Neural progenitor cell (in vitro differentiated cells): ENCODE results near the gene ETV1. TPM values are rescaled to one million over a fixed set of nuclear protein-coding genes. Genes with fewer than 3 reads are reported as not detected.

Experiments
- DNase-seq: peaks from one replicate; pipeline ENCODE4 v3.0.0-alpha.2; 2016; ENCODE audit warnings: low spot score
- H2AFZ ChIP-seq: fragments of 200-600 bp; sonication (generic); replicated peaks from 2 replicates; pipeline ENCODE4 v1.6.1; 2016; ENCODE audit warnings: antibody characterized with exemption
- H3F3A ChIP-seq: fragments of 200-600 bp; sonication (generic); 2 replicates; pipeline ENCODE4 v1.6.1; 2016; ENCODE audit warnings: antibody characterized with exemption, low read depth
- H3K27ac ChIP-seq: fragments of 200-600 bp; sonication (generic); 2 replicates; pipeline ENCODE4 v1.5.1; 2016; ENCODE audit warnings: mild to moderate bottlenecking
- H3K27me3 ChIP-seq: fragments of 200-600 bp; sonication (generic); 2 replicates; pipeline ENCODE4 v1.6.1; 2016; ENCODE audit warnings: mild to moderate bottlenecking, moderate library complexity
- H3K36me3 ChIP-seq: fragments of 200-600 bp; sonication (generic); 2 replicates; pipeline ENCODE4 v1.5.1; 2016
- H3K4me1 ChIP-seq: fragments of 200-600 bp; sonication (generic); 2 replicates; pipeline ENCODE4 v1.6.1; 2016; ENCODE audit warnings: mixed run types
- H3K4me2 ChIP-seq: fragments of 200-600 bp; sonication (generic); 2 replicates; pipeline ENCODE4 v1.6.1; 2016
- H3K4me3 ChIP-seq: fragments of 200-600 bp; sonication (generic); 2 replicates; pipeline ENCODE4 v1.5.1; 2016
- H3K79me2 ChIP-seq: fragments of 200-600 bp; sonication (generic); 2 replicates; pipeline ENCODE4 v1.6.1; 2016; ENCODE audit warnings: low read depth
- H3K9ac ChIP-seq: fragments of 200-600 bp; sonication (generic); 2 replicates; pipeline ENCODE4 v1.6.1; 2016
- H3K9me3 ChIP-seq: fragments of 200-600 bp; sonication (generic); 2 replicates; pipeline ENCODE4 v1.5.1; 2016; ENCODE audit warnings: low read depth
- H4K20me1 ChIP-seq: fragments of 200-600 bp; sonication (generic); 2 replicates; pipeline ENCODE4 v1.6.1; 2016; ENCODE audit warnings: low read depth
- H3K27ac Mint-ChIP-seq: 3 replicates; pipeline ENCODE4 v1.8.0; 2021; ENCODE audit warnings: mixed read lengths
- H3K27me3 Mint-ChIP-seq: 2 replicates; pipeline ENCODE4 v1.8.0; 2022; ENCODE audit warnings: low read depth, mild to moderate bottlenecking, inconsistent platforms, moderate library complexity, mixed read lengths; ENCODE audit not compliant: insufficient read depth
- H3K36me3 Mint-ChIP-seq: 3 replicates; pipeline ENCODE4 v1.8.0; 2021; ENCODE audit warnings: mixed read lengths
- H3K4me1 Mint-ChIP-seq: 3 replicates; pipeline ENCODE4 v1.8.0; 2021; ENCODE audit warnings: mixed read lengths
- H3K4me3 Mint-ChIP-seq: 3 replicates; pipeline ENCODE4 v1.8.0; 2021; ENCODE audit warnings: mild to moderate bottlenecking, moderate library complexity, mixed read lengths
- H3K9me3 Mint-ChIP-seq: 3 replicates; pipeline ENCODE4 v1.8.0; 2020; ENCODE audit warnings: mixed read lengths
- EZH2 ChIP-seq: fragments of 200-600 bp; sonication (generic); IDR thresholded peaks from 2 replicates; pipeline ENCODE4 v1.6.1; 2017; ENCODE audit warnings: antibody characterized with exemption, mild to moderate bottlenecking, moderate library complexity
- EZH2phosphoT487 ChIP-seq: fragments of 200-600 bp; sonication (generic); IDR thresholded peaks from 2 replicates; pipeline ENCODE4 v1.6.1; 2017; ENCODE audit warnings: antibody characterized with exemption
- total RNA-seq: library from RNA; depleted of rRNA; stranded (reverse); fragments of >200 nt; gene quantifications from 2 replicates; pipeline ENCODE4 v1.2.3, GENCODE V29; 2015; ENCODE audit warnings: low replicate concordance
- TF ChIP-seq, protein P1 (sequence below): fragments of 200-600 bp; sonication (generic); IDR thresholded peaks from 2 replicates; pipeline ENCODE4 v1.5.1; 2017; ENCODE audit warnings: antibody characterized with exemption, mild to moderate bottlenecking

The ETV1 gene
- total RNA-seq, 1 donor from 2014 or later, result 36.8 TPM

DNA sequence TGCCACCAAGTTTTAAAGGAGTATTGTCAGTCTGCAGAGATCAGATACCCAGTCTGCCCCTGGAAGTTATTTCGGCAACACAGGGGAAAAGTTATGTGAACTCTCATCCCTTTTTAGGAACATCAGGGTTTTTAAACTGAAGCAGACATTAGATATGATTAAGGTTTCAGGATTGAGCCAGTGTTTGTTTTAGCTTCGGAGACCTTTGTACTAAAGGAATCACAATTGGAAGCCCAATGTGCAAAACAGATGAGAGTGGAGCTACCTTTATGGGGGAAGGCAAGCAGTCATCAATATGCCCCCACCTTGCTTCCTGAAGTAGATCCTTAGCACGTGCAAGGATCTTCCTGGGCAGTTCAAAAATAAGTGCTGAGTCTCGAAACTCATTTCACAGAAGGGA, 39.5 kb downstream of the ETV1 start:
- H3K4me3 Mint-ChIP-seq, result no peak overlapping the region
- Histone ChIP-seq H3K9ac (peak overlapping the region; percentile 6), H3K4me2 (no peak overlapping the region)

GRCh38 chr7:13949445-13949844, 40.0 kb downstream of the ETV1 start:
- peaks cover 4% of the 10 kb centered on the region for H3K79me2 ChIP-seq
- no peaks in the 10 kb centered on the region for H3K27me3 ChIP-seq
- H3K36me3 Mint-ChIP-seq, result peaks cover 22% of the 10 kb centered on the region
- H4K20me1 ChIP-seq, result no peaks in the 10 kb centered on the region
- H3K4me3 ChIP-seq, result no peak overlapping the region
- H3K4me1 Mint-ChIP-seq, result no peaks in the 10 kb centered on the region
- TF ChIP-seq, protein P1, sequence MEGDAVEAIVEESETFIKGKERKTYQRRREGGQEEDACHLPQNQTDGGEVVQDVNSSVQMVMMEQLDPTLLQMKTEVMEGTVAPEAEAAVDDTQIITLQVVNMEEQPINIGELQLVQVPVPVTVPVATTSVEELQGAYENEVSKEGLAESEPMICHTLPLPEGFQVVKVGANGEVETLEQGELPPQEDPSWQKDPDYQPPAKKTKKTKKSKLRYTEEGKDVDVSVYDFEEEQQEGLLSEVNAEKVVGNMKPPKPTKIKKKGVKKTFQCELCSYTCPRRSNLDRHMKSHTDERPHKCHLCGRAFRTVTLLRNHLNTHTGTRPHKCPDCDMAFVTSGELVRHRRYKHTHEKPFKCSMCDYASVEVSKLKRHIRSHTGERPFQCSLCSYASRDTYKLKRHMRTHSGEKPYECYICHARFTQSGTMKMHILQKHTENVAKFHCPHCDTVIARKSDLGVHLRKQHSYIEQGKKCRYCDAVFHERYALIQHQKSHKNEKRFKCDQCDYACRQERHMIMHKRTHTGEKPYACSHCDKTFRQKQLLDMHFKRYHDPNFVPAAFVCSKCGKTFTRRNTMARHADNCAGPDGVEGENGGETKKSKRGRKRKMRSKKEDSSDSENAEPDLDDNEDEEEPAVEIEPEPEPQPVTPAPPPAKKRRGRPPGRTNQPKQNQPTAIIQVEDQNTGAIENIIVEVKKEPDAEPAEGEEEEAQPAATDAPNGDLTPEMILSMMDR, result no peak
- TF ChIP-seq EZH2, result no peak
- TF ChIP-seq EZH2phosphoT487, result no peak
- H3K9me3 ChIP-seq, result no peaks in the 10 kb centered on the region
- H3K9ac ChIP-seq, result no peak overlapping the region
- H3K36me3 ChIP-seq, result no peaks in the 10 kb centered on the region
- H3K4me1 ChIP-seq, result no peaks in the 10 kb centered on the region
- no peak for DNase-seq
- no peak overlapping the region for H3K4me2 ChIP-seq
- no peaks in the 10 kb centered on the region for H3K9me3 Mint-ChIP-seq
- H3K27me3 Mint-ChIP-seq, result peaks cover 2% of the 10 kb centered on the region
- no peak overlapping the region for H3K27ac ChIP-seq
- H3K4me3 Mint-ChIP-seq, result no peak overlapping the region
- no peak overlapping the region for H2AFZ ChIP-seq
- no peaks in the 10 kb centered on the region for H3F3A ChIP-seq
- peak overlapping the region; percentile 46 for H3K27ac Mint-ChIP-seq

More for the DNA sequence above, 39.5 kb downstream of the ETV1 start:
- no peaks in the 10 kb centered on the region for H3K27me3 ChIP-seq
- H3K4me1 ChIP-seq, result no peaks in the 10 kb centered on the region
- H3K36me3 ChIP-seq, result no peaks in the 10 kb centered on the region
- Mint-ChIP-seq H3K9me3 (no peaks in the 10 kb centered on the region), H3K4me1 (no peaks in the 10 kb centered on the region), H3K27ac (no peak overlapping the region), H3K36me3 (peaks cover 20% of the 10 kb centered on the region), H3K27me3 (peaks cover 2% of the 10 kb centered on the region)
- DNase-seq, result no peak
- no peak overlapping the region for H3K27ac ChIP-seq
- no peaks in the 10 kb centered on the region for H4K20me1 ChIP-seq
- TF ChIP-seq, protein P1, result no peak
- TF ChIP-seq EZH2, result no peak
- TF ChIP-seq EZH2phosphoT487, result no peak
- H3K79me2 ChIP-seq, result peaks cover 5% of the 10 kb centered on the region
- H3F3A ChIP-seq, result no peaks in the 10 kb centered on the region
- no peak overlapping the region for H2AFZ ChIP-seq
- H3K9me3 ChIP-seq, result no peaks in the 10 kb centered on the region
- no peak overlapping the region for H3K4me3 ChIP-seq

DNA sequence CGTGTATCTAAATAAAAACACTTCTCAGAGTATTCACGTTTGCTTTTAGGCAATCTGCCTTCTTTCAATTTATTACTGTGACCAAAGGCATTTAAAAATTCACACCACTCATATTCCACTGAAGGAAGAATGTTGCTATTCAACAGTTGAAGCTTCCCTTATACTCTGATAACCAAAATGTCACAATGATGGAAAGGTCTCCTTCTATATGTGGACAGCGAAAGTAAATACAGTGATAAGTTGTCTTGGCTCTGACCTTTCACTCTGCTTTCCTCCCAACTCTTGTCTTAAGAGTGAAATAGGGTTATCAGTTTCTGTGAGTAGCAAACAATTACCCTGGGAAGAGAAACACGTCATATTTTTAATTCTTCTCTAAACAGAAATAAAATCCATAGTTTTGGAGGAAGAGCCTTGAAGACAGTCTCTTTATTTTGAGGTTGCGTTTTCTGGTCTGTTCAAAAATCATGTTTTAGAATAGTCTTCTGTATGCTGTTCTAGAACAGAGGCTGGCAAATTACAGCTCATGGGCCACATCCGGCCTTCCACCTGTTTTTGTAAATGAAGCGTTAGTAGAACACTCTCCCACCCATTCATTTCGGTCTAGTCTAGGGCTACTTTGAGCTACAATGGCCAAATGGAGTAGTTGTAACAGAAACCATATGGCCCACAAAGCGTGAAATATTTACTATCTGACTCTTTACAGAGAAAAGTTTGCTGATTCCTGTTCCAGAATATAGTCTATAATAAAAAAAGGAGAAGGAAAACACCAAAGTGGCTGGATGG, 41.3 kb downstream of the ETV1 start:
- no peak for TF ChIP-seq EZH2phosphoT487
- TF ChIP-seq EZH2, result no peak
- TF ChIP-seq, protein P1, result no peak
- no peak overlapping the region for H3K4me3 Mint-ChIP-seq
- Histone ChIP-seq H3F3A (no peaks in the 10 kb centered on the region), H3K79me2 (no peaks in the 10 kb centered on the region), H3K27ac (no peak overlapping the region), H3K4me2 (no peak overlapping the region), H3K27me3 (no peaks in the 10 kb centered on the region), H3K4me1 (no peaks in the 10 kb centered on the region), H3K4me3 (no peak overlapping the region), H3K36me3 (no peaks in the 10 kb centered on the region), H3K9ac (no peak overlapping the region), H3K9me3 (no peaks in the 10 kb centered on the region), H2AFZ (no peak overlapping the region), H4K20me1 (no peaks in the 10 kb centered on the region)
- no peak overlapping the region for H3K27ac Mint-ChIP-seq
- H3K36me3 Mint-ChIP-seq, result peaks cover 28% of the 10 kb centered on the region
- no peaks in the 10 kb centered on the region for H3K9me3 Mint-ChIP-seq
- peaks cover 2% of the 10 kb centered on the region for H3K27me3 Mint-ChIP-seq
- H3K4me1 Mint-ChIP-seq, result no peaks in the 10 kb centered on the region
- no peak for DNase-seq
